Naive B cell (primary cell): ENCODE results near the gene CCNYL1. TPM values are rescaled to one million over a fixed set of nuclear protein-coding genes. Genes with fewer than 3 reads are reported as not detected.

Source experiments
- ATAC-seq, 2 donors: fragments of 150-1000 bp; cut with Tn5 transposase; 2 replicates each; pipeline ENCODE4 v1.10.0; 2021; ENCODE audit warnings: low read depth in 2 of 2, mild to moderate bottlenecking in 2 of 2, moderate library complexity in 2 of 2
- DNase-seq: peaks from one replicate; pipeline ENCODE4 v3.0.0; 2022
- H3K27ac Mint-ChIP-seq, 6 donors: one replicate each; pipeline ENCODE4 v1.8.0; 2020 to 2022; ENCODE audit warnings: mild to moderate bottlenecking in 6 of 6, mixed read lengths in 6 of 6, moderate library complexity in 5 of 6, inconsistent platforms in 2 of 6
- H3K27me3 Mint-ChIP-seq, 3 donors: one replicate each; pipeline ENCODE4 v1.8.0; 2021 to 2022; ENCODE audit warnings: mixed read lengths in 3 of 3, mild to moderate bottlenecking in 1 of 3
- H3K36me3 Mint-ChIP-seq, 2 donors: one replicate each; pipeline ENCODE4 v1.8.0; 2020 to 2022; ENCODE audit warnings: mixed read lengths in 2 of 2, inconsistent platforms in 1 of 2, mild to moderate bottlenecking in 1 of 2
- H3K4me1 Mint-ChIP-seq, 3 donors: one replicate each; pipeline ENCODE4 v1.8.0; 2020 to 2022; ENCODE audit warnings: mixed read lengths in 3 of 3, inconsistent platforms in 1 of 3, mild to moderate bottlenecking in 1 of 3, moderate library complexity in 1 of 3
- H3K4me3 Mint-ChIP-seq, 8 donors: one replicate each; pipeline ENCODE4 v1.8.0; 2020 to 2022; ENCODE audit warnings: mild to moderate bottlenecking in 8 of 8, mixed read lengths in 8 of 8, moderate library complexity in 8 of 8, inconsistent platforms in 2 of 8
- H3K9me3 Mint-ChIP-seq, 7 donors: one replicate each; pipeline ENCODE4 v1.8.0; 2020 to 2022; ENCODE audit warnings: mixed read lengths in 7 of 7, mild to moderate bottlenecking in 5 of 7, inconsistent platforms in 2 of 7, moderate library complexity in 1 of 7
- polyA plus RNA-seq, 6 donors: library from polyadenylated mRNA; unstranded; fragments of 300-500 nt; fragmentation: Illumina TruSeq; gene quantifications; one replicate each; pipeline ENCODE4 v1.2.3, GENCODE V29; 2021; ENCODE audit warnings: low read depth in 6 of 6

The CCNYL1 gene
- polyA plus RNA-seq, 6 donors from 2014 or later: 0.91 to 4.7 (median 3.3) TPM

DNA sequence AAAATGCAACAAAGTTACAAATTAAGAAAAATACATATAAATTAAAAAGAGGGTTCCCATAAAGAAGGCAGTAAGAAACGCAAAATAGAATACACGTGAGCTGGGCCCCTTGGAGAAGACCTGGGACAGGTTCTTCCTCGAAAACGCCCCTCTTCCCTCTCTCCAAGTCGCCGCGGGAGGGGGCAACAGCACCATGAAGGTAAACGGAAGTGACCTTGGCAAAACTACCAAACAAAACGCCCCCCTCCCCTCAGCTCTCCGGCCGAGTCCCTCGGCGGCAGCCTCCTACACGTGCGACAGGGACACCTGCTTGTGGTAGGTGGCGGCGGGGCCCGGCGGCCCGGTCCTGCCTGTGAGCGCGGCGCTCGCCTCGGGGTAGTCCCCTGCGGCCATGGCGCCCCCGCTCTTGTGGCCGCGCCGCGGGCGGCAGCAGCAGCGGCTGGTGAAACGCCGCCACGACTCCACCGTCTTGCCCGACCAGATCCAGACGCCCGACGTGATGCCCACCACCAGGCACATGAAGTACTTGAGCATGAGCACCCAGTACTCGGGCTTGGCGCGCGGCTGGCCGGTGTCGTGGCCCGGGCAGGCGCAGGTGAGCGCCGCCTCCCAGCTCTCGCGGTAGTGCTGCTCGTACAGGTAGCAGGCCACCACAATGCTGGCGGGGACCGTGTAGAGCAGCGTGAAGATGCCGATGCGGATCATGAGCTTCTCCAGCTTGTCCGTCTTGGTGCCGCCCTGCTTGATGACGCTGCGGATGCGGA, 55.4 kb downstream of the CCNYL1 start:
- peaks cover 8 to 14% (median 8%) of the 10 kb centered on the region in 3 donors for H3K27me3 Mint-ChIP-seq
- H3K4me1 Mint-ChIP-seq: peaks cover 23 to 46% (median 38%) of the 10 kb centered on the region in 3 donors
- DNase-seq (peak; percentile 32), ATAC-seq (no peak)
- peak overlapping the region in 5 of 6 donors; percentile 15 to 90 (median 21) for H3K27ac Mint-ChIP-seq
- no peaks in the 10 kb centered on the region for H3K9me3 Mint-ChIP-seq
- H3K4me3 Mint-ChIP-seq: peak overlapping the region; percentile 88 to 97 (median 94)
- no peaks in the 10 kb centered on the region for H3K36me3 Mint-ChIP-seq

DNA sequence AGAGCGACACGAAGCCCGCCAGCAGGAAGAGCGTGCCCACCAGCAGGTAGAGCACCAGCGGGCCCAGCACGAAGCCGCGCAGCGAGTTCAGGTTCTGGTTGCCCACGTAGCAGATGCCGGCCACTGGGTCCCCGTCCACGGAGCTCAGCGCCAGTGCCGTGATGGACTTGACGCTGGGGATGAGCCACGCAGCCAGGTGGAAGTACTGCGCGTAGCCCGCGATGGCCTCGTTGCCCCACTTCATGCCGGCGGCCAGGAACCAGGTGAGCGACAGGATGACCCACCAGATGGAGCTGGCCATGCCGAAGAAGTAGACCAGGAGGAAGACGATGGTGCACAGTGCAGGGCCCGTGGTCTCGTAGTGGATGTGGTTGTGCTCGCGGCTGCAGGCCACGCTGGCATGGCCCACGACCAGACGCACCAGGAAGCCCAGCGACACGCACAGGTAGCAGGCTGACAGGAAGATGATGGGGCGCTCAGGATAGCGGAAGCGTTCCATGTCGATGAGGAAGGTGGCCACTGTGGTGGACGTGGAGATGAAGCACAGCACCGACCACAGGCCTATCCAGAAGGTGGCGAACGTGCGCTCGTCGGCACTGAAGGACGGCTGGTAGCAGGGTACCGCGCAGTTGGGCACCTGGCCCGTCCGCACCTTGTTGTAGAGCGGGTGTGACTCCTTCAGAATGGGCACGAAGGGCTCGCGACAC, 56.2 kb downstream of the CCNYL1 start:
- H3K27me3 Mint-ChIP-seq: peaks cover 8 to 14% (median 8%) of the 10 kb centered on the region in 3 donors

DNA sequence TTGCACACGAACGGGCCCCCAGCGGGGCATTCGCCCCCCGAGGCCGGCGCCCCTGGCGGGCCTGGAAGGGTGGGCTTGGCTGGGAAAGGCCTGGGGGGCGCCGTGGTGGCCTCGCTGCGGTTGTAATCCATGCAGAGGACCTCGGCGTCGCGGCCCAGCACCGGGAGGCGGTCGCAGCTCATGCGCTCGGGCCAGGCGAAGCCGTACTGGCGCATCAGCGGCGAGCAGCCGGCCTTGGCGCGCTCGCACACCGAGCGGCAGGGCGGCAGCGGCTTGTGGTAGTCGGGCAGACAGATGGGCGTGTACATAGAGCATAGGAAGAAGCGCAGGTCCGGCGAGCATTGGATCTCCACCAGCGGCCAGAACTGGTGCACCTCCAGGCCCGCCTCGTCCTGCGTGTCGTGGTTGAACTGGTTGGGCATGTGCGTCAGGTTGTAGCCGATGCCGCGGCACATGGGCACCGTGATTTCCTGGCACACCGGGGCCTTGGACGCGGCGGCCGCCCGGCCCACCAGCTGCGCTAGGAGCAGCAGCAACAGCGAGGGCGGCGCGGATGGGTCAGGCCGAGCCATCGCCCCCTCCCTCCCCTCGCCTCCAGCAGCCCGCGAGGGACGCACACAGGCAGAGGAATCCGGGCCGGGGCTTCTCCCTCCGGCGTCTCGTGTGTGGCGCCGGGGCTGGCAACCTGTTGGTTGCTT, 56.9 kb downstream of the CCNYL1 start:
- Mint-ChIP-seq H3K27me3 (peaks cover 8 to 14% (median 8%) of the 10 kb centered on the region in 3 donors), H3K4me3 (peak overlapping the region; percentile 88 to 97 (median 94)), H3K4me1 (peaks cover 23 to 46% (median 38%) of the 10 kb centered on the region in 3 donors), H3K27ac (peak overlapping the region in 3 of 6 donors; percentile 47 to 74 (median 54)), H3K36me3 (no peaks in the 10 kb centered on the region), H3K9me3 (no peaks in the 10 kb centered on the region)
- DNase-seq (peak; percentile 49), ATAC-seq (peak; percentile 10 to 13)

More for the DNA sequence above, 56.2 kb downstream of the CCNYL1 start:
- Mint-ChIP-seq H3K4me3 (peak overlapping the region; percentile 88 to 97 (median 94)), H3K36me3 (no peaks in the 10 kb centered on the region), H3K4me1 (peaks cover 23 to 46% (median 38%) of the 10 kb centered on the region in 3 donors), H3K27ac (peak overlapping the region in 3 of 6 donors; percentile 16 to 90 (median 21)), H3K9me3 (no peaks in the 10 kb centered on the region)
- DNase-seq (no peak), ATAC-seq (no peak)

DNA sequence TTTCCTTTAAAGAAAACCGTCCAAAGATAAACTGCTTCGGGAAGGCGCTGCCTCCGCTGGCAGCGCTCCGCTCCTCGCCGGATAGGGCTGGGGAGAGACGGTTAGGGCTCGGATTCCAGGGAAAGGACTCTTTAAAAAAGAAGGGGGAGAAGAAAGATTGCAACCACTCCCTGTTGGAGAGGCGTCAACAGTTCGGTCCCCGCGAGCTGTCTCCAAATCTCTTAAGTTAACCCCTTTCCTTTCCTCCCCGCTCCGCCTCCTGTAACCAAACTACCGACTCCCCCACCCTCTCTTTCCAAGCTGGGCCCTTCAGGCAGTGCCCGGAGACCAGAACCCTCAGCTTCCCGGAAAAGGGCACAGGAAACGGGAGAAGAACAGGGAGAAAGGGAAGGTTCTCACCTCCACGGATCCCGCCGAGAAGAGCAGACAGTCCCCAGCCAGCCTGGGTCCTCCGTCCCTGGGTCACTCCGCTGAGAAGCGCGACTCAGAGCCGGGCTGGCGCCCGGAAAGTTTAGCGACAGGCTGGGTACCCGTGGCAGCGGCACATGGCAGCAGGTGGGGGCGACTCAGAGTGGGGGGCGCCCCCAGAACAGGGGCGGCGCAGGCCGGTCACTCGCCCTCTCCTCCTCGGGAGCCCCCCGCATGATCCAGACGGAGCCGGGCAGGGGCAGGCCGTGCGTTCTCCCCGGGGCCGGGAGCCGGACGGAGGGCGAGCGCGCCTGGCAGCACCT, 57.6 kb downstream of the CCNYL1 start:
- ATAC-seq (peak; percentile 16 to 19), DNase-seq (peak; percentile 24)
- Mint-ChIP-seq H3K27ac (peak overlapping the region in 5 of 6 donors; percentile 30 to 93 (median 80)), H3K36me3 (no peaks in the 10 kb centered on the region), H3K4me3 (peak overlapping the region; percentile 88 to 97 (median 94)), H3K4me1 (peaks cover 23 to 46% (median 38%) of the 10 kb centered on the region in 3 donors), H3K9me3 (no peaks in the 10 kb centered on the region), H3K27me3 (peaks cover 8 to 14% (median 8%) of the 10 kb centered on the region in 3 donors)

DNA sequence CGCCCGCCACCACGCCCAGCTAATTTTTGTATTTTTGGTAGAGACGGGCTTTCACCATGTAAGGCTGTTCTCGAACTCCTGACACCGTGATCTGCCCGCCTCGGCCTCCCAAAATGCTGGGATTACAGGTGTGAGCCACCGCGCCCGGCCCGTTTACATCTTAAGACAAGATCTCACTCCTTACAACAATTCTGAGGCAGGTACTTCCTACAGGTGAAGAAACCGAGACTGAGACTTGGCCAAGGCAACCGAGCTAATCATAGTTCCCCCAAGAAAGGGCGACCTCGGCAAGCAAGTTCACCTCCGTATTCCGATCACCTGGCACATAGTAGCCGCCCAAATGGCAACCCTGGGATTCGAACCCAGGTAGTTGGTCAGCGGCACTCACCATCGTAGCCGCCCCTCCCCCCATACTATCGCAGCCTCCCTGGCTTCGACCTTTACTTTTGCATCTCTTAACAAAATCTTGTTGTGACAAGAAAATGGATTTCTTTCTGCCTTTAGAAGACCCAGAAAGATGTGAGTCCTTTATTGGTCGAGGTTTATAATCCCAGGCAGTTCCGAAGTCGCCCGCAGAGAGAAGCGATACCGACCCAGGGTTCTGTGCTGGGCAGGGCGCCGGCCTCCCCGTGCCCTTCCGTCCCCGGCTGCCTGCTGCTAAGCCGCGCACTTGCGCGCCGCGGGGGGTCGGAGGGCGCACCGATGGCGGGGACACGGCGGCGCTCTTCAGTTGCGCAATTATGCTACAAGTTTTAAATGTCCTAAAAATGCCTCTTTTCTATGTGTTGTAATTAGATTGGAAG, 59.4 kb downstream of the CCNYL1 start:
- H3K27me3 Mint-ChIP-seq: peaks cover 4 to 14% (median 8%) of the 10 kb centered on the region in 3 donors
- no peaks in the 10 kb centered on the region for H3K36me3 Mint-ChIP-seq
- ATAC-seq: no peak
- peak overlapping the region; percentile 18 to 92 (median 74) for H3K27ac Mint-ChIP-seq
- peaks cover 23 to 46% (median 38%) of the 10 kb centered on the region in 3 donors for H3K4me1 Mint-ChIP-seq
- H3K4me3 Mint-ChIP-seq: peak overlapping the region; percentile 94 to 97 (median 96)
- no peaks in the 10 kb centered on the region for H3K9me3 Mint-ChIP-seq
- DNase-seq: peak; percentile 21

DNA sequence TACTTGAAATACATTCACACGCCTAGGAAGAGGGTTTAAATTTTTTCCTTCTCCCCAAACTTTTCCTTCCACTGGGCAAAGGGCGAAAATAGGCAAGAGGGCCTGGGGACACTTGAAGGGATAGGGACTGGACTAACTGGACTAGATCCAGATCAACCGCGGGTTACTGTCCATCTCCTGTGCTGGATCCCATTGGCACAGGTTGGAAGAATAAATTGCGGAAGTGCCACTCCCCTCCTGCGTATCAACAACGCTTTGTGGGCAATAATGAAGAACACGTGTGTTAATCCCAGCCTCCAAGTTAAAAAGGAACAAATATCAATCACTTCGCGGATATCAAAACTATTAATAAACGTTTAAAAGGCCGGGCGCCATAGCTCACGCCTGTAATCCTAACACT, 60.0 kb downstream of the CCNYL1 start:
- Mint-ChIP-seq H3K4me1 (peaks cover 19 to 39% (median 34%) of the 10 kb centered on the region in 3 donors), H3K27ac (peak overlapping the region in 4 of 6 donors; percentile 16 to 64 (median 36)), H3K4me3 (peak overlapping the region in 6 of 8 donors; percentile 94 to 97 (median 96)), H3K27me3 (peaks cover under 1 to 14% (median 8%) of the 10 kb centered on the region in 3 donors), H3K36me3 (no peaks in the 10 kb centered on the region), H3K9me3 (no peaks in the 10 kb centered on the region)
- no peak for DNase-seq
- ATAC-seq: no peak

DNA sequence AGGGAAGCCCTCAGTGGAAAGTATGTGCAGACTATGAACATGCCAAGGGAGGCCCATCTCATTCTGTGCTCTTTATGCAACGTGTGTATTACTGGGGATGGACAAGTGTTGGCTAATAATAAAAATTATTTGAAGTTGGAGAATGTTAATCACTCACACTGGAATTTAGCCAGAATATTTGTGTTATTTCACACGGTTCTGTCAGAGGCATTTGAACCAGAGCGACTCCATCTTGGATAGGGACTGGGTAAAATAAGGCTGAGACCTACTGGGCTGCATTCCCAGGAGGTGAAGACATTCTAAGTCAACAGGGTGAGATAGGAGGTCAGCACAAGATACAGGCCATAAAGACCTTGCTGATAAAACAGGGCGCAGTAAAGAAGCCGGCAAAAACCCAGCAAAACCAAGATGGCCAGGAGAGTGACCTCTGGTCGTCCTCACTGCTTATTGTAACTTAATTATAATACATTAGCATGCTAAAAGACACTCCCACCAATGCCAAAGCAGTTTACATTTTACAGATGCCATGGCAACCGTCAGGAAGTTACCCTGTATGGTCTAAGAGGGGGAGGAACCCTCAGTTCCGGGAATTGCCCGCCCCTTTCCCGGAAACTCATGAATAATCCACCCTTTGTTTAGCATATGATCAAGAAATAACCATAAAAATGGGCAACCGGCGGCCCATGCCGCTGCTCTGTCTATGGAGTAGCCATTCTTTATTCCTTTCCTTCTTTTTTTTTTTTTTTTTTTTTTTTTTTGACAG, 60.8 kb downstream of the CCNYL1 start:
- Mint-ChIP-seq H3K9me3 (no peaks in the 10 kb centered on the region), H3K27ac (peak overlapping the region in 1 of 6 donors; percentile 16), H3K27me3 (peaks cover 0 to 5% (median 4%) of the 10 kb centered on the region in 3 donors), H3K4me3 (peak overlapping the region in 4 of 8 donors; percentile 30 to 97 (median 38)), H3K4me1 (peaks cover 16 to 31% (median 27%) of the 10 kb centered on the region in 3 donors), H3K36me3 (no peaks in the 10 kb centered on the region)
- no peak for DNase-seq
- ATAC-seq: no peak

DNA sequence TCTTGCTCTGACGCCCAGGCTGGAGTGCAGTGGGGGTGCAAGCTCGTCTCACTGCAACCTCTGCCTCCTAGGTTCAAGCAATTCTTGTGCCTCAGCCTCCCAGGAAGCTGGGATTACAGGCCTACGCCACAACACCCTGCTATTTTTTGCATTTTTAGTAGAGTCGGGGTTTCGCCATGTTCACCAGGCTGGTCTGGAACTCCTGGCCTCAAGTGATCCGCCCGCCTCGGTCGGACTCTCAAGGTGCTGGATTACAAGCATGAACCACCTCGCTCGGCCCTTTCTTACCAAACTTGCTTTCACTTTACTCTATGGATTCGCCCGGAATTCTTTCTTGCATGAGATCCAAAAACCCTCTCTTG, 61.4 kb downstream of the CCNYL1 start:
- no peaks in the 10 kb centered on the region for H3K36me3 Mint-ChIP-seq
- DNase-seq: no peak
- no peaks in the 10 kb centered on the region for H3K27me3 Mint-ChIP-seq
- peak overlapping the region in 1 of 6 donors; percentile 13 for H3K27ac Mint-ChIP-seq
- H3K4me1 Mint-ChIP-seq: peaks cover 11 to 25% (median 21%) of the 10 kb centered on the region in 3 donors
- peak overlapping the region in 1 of 8 donors; percentile 46 for H3K4me3 Mint-ChIP-seq
- ATAC-seq: no peak
- H3K9me3 Mint-ChIP-seq: no peaks in the 10 kb centered on the region

DNA sequence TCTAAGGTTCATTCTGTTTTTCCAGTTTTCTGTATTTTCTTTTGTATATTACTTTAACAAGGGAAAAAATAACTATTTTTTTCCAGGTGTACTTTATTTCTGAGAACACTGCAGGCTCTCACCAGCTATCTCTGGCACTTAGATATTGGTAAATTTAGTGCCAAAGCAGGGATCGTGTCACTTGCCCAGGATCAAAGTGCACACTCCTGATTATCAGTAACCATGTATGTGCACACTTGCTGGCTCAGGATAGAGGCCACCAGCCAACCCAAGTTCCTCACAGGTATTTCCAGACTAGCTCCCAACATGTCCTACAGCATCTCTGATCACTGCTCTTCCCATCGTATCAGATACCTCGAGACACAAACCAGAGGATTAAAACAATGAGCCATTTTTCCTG, 64.0 kb downstream of the CCNYL1 start:
- Mint-ChIP-seq H3K36me3 (no peaks in the 10 kb centered on the region), H3K4me1 (peaks cover 0 to 8% (median 8%) of the 10 kb centered on the region in 3 donors), H3K4me3 (no peak overlapping the region), H3K27ac (no peak overlapping the region), H3K27me3 (peaks cover 0 to 7% (median 0%) of the 10 kb centered on the region in 3 donors), H3K9me3 (no peaks in the 10 kb centered on the region)
- DNase-seq (no peak), ATAC-seq (no peak)

DNA sequence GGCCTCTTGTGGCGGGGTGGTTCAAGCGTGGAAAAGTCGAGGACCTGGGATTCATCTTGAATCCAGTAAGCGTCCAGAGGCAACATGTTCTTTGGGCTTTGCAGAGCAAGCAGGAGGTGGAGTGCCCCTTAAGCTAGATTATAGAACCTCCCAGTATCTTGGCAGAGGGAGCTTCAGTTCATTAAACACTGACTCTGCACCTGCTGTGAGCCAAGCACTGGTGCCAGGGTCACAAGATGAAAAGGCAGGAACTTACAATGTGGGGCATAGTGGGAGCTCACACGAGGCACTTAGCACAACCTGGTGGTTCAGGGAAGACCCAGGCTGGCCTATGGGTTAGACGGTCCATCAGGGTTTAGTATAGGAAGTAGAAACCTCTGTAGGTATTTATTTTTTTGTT, 65.7 kb downstream of the CCNYL1 start:
- no peaks in the 10 kb centered on the region for H3K4me1 Mint-ChIP-seq
- H3K27ac Mint-ChIP-seq: no peak overlapping the region
- no peaks in the 10 kb centered on the region for H3K36me3 Mint-ChIP-seq
- DNase-seq (no peak), ATAC-seq (no peak)
- peaks cover 0 to 7% (median 0%) of the 10 kb centered on the region in 3 donors for H3K27me3 Mint-ChIP-seq
- H3K4me3 Mint-ChIP-seq: no peak overlapping the region
- no peaks in the 10 kb centered on the region for H3K9me3 Mint-ChIP-seq

DNA sequence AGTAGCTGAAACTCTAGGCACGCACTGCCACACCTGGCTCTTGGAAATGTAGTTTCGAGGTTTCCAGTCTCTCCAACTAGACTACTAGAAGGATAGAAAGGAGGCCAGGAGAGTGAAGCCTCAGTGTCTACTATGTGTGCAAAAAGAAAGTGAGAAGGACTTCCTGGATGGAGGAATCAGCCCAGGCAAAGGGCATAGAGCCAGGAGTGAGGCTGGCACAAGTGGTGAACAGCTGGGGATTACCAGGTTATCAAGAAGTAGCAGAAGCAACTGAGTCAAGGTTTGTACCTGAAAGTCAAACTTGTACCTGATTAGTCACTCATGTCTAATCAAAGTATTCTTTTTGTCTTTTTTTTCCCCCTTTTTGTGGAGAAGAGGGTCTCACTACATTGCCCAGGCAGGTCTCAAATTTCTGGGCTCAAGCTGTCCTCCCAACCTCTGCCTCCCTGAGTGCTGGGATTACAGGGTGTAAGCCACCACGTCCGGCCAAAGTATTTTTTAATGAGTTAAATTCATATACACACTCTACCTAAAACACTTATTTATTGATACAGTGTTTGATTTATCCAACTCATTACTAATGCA, 67.0 kb downstream of the CCNYL1 start:
- Mint-ChIP-seq H3K4me1 (no peaks in the 10 kb centered on the region), H3K36me3 (no peaks in the 10 kb centered on the region), H3K9me3 (no peaks in the 10 kb centered on the region), H3K27me3 (peaks cover 0 to 7% (median 0%) of the 10 kb centered on the region in 3 donors), H3K27ac (no peak overlapping the region), H3K4me3 (no peak overlapping the region)
- ATAC-seq (no peak), DNase-seq (no peak)
